Mucosa of stomach (tissue), 1 donor: Measurements from ENCODE around the gene CPSF7.
"Not testable (repeated sequence)": the region's sequence is repeated elsewhere in the genome, so short reads cannot be mapped to it uniquely, and the experiment has no call there.

Source experiments
- H3K27me3 ChIP-seq: one replicate; pipeline ENCODE4 v1.7.0; 2013; ENCODE audit warnings: mild to moderate bottlenecking, low read length; ENCODE audit not compliant: control insufficient read depth, insufficient read depth
- H3K36me3 ChIP-seq: one replicate; pipeline ENCODE4 v1.7.0; 2013; ENCODE audit warnings: low read length; ENCODE audit not compliant: control insufficient read depth, insufficient read depth
- H3K4me1 ChIP-seq: one replicate; pipeline ENCODE4 v1.7.0; 2013; ENCODE audit warnings: mild to moderate bottlenecking, low read length; ENCODE audit not compliant: control insufficient read depth, insufficient read depth
- H3K4me3 ChIP-seq: one replicate; pipeline ENCODE4 v1.7.0; 2013; ENCODE audit warnings: low read length
- H3K9ac ChIP-seq: one replicate; pipeline ENCODE4 v1.7.0; 2013; ENCODE audit warnings: mild to moderate bottlenecking, low read length, moderate library complexity
- H3K9me3 ChIP-seq: one replicate; pipeline ENCODE4 v1.7.0; 2013; ENCODE audit warnings: mild to moderate bottlenecking, low read length, moderate library complexity; ENCODE audit not compliant: control insufficient read depth
- donor health status: Pancreatic carcinoma.

Gene CPSF7

DNA sequence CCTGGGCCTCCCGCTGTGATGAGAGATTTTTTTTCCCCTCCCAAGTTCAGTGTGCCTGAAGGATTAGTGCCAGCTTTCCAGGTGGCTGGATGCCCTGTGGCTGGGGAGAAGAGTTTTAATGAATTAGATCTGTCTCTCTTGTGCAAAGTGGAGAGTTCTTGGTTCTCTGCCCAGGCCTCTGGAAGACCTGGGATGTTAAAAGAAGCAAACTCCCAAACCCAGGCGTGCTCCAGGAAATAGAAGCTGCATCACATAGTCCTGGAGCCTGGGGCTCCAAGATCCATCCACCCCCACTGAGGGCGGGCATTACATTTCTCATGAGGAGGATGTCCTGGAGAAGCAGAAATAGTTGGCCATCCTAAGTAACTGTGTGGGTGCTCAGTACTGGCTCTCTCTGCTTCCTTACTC is 30.7 kb upstream of the CPSF7 start:
- Histone ChIP-seq H3K4me1 (no peaks in the 10 kb centered on the region), H3K4me3 (no peak overlapping the region), H3K36me3 (no peaks in the 10 kb centered on the region), H3K27me3 (no peaks in the 10 kb centered on the region), H3K9me3 (no peaks in the 10 kb centered on the region), H3K9ac (no peak overlapping the region)

DNA sequence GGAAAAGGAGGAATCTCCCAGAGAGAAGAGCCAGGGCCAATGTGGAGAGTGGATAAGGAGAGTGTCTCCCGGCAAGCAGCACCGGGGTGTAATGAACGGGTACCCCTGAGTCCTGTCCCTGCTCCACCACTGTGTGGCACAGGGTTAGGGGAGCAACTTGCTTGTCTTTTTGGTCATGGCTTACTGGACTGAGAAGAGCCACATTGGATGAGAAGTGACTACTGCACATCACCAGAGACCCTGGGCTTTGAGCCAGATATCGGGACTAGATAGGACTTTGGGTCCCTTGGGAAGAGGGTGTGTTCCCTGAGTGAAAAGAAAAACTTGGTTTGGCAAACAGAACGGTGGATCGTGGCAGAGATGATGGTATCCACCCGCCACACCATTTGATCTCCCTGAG is 24.7 kb upstream of the CPSF7 start:
- Histone ChIP-seq H3K36me3 (peaks cover 4% of the 10 kb centered on the region), H3K4me1 (no peaks in the 10 kb centered on the region), H3K9me3 (no peaks in the 10 kb centered on the region), H3K4me3 (no peak overlapping the region), H3K9ac (no peak overlapping the region), H3K27me3 (no peaks in the 10 kb centered on the region)

DNA sequence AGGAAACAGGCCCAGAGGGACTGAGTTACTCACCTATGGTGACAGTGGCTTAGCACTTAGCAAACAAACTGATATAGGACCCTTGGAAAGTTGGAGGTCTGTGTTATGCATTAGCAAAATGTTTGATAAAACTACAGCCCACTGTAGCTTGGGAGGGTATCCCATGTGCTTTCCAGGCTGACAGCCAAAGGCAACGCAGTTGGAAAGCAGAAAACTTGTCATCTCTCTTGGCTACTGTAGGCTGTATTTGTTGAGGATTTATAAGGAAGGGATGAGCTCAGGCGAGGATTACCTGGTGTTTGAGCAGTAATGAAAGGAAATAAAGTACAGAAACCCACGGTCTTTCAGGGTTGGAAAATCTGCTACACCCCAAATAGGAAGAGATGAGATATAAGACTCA is 23.9 kb upstream of the CPSF7 start:
- H3K4me3 ChIP-seq, result no peak overlapping the region
- peaks cover 4% of the 10 kb centered on the region for H3K36me3 ChIP-seq
- no peaks in the 10 kb centered on the region for H3K9me3 ChIP-seq
- no peaks in the 10 kb centered on the region for H3K4me1 ChIP-seq
- no peaks in the 10 kb centered on the region for H3K27me3 ChIP-seq
- no peak overlapping the region for H3K9ac ChIP-seq

GRCh38 chr11:61452825-61453224 is 23.1 kb upstream of the CPSF7 start:
- no peaks in the 10 kb centered on the region for H3K27me3 ChIP-seq
- no peak overlapping the region for H3K9ac ChIP-seq
- H3K36me3 ChIP-seq, result peaks cover 4% of the 10 kb centered on the region
- no peaks in the 10 kb centered on the region for H3K4me1 ChIP-seq
- no peaks in the 10 kb centered on the region for H3K9me3 ChIP-seq
- H3K4me3 ChIP-seq, result no peak overlapping the region

- Histone ChIP-seq H3K9me3 (no peaks in the 10 kb centered on the region), H3K4me1 (peaks cover 6% of the 10 kb centered on the region), H3K4me3 (no peak overlapping the region), H3K36me3 (peaks cover 7% of the 10 kb centered on the region), H3K9ac (no peak overlapping the region), H3K27me3 (no peaks in the 10 kb centered on the region)
These were observed 18.8 kb upstream of the CPSF7 start for GRCh38 chr11:61448552-61448927.

DNA sequence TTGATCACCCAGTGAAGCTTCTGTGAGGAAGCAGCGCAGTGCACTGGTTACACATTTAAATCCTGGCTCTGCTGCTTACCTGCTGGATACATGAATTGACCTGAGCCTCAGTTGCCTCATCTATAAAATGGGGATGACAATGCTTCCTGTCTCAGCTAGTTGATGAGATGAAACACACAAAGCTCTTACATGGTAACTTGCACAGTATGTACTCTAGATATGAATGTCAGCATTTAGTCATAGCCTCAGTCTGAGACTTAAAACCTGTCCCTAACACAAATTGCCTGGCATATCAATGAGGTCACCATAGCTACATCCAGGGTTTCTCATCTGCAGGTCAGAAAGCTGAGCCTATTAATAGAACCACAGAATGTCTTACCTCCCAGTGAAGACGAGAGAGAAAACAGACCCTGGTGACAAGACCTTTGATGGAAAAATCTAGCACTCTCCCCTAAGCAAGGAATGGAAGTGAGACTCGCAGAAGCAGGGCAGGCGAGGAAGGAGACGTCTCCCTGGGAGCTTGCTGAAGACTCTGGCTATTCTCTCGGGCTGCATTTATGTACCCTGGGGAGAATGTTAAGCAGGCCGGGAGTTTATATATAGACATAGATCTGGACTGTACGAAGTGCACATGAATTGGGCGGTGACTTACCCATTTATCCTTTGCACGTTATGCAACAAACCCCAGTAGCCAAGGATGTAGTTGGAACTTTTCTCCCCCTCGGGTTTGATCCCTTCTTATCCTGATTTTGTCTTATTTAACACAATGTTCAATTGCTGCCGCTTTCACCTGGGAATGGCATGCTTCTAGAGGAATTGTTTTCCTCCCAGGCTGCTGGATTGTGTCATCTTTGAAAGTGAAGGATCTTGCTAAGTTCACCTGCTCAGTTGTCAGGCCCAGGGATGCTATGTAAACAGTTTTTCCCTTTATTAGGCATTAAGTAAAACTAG is 18.1 kb upstream of the CPSF7 start:
- no peak overlapping the region for H3K9ac ChIP-seq
- peaks cover 7% of the 10 kb centered on the region for H3K36me3 ChIP-seq
- H3K9me3 ChIP-seq, result no peaks in the 10 kb centered on the region
- H3K4me3 ChIP-seq, result no peak overlapping the region
- peaks cover 6% of the 10 kb centered on the region for H3K4me1 ChIP-seq
- H3K27me3 ChIP-seq, result no peaks in the 10 kb centered on the region

GRCh38 chr11:61446211-61446651 is 16.5 kb upstream of the CPSF7 start:
- Histone ChIP-seq H3K27me3 (no peaks in the 10 kb centered on the region), H3K4me3 (no peak overlapping the region), H3K36me3 (peaks cover 7% of the 10 kb centered on the region), H3K9me3 (no peaks in the 10 kb centered on the region), H3K4me1 (peaks cover 6% of the 10 kb centered on the region), H3K9ac (no peak overlapping the region)

DNA sequence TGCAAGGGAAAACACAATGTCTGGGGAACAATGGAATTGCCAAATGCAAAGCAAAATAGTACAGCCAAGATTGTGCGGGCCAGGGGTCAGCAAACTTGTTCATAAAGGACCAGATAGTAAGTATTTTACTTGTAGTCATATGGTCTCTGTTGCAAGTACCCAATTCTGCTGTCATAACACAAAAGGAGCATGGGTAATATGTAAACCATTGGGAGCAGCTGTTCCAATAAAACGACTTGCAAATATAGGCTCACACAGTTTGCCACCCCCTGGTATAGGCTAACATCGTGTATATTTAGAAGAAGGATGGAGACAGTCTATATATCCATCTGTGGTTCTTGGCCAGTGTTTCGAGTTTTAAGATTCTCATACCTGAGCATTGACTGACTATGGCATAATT is 15.7 kb upstream of the CPSF7 start:
- H3K36me3 ChIP-seq, result peaks cover 7% of the 10 kb centered on the region
- H3K4me1 ChIP-seq, result peaks cover 6% of the 10 kb centered on the region
- no peaks in the 10 kb centered on the region for H3K9me3 ChIP-seq
- no peaks in the 10 kb centered on the region for H3K27me3 ChIP-seq
- no peak overlapping the region for H3K4me3 ChIP-seq
- H3K9ac ChIP-seq, result no peak overlapping the region

GRCh38 chr11:61442616-61443015 is 12.8 kb upstream of the CPSF7 start:
- Histone ChIP-seq H3K36me3 (peaks cover 16% of the 10 kb centered on the region), H3K4me3 (no peak overlapping the region), H3K4me1 (peaks cover 6% of the 10 kb centered on the region)

DNA sequence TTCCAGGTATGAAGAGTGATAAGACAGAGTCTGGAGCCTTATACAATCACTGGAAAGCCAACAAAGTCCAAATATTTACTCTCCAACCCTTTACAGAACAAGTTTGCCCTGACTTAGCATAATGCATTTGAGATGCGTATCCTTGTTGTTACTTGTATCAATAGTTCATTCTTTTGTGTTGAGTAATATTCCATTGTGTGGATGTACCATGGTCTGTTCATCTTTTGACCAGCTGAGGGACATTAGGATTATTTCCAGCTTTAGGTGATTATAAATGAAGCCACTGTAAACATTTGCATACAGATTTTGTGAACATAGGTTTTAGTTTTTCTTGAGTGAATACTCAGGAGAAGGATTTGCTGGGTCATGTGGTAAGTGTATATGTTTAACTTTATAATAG is 9.8 kb upstream of the CPSF7 start:
- no peaks in the 10 kb centered on the region for H3K9me3 ChIP-seq
- H3K9ac ChIP-seq, result no peak overlapping the region
- peaks cover 9% of the 10 kb centered on the region for H3K36me3 ChIP-seq
- H3K4me3 ChIP-seq, result no peak overlapping the region
- H3K27me3 ChIP-seq, result no peaks in the 10 kb centered on the region
- no peaks in the 10 kb centered on the region for H3K4me1 ChIP-seq

More at GRCh38 chr11:61442616-61443015, 12.8 kb upstream of the CPSF7 start:
- no peak overlapping the region for H3K9ac ChIP-seq
- H3K27me3 ChIP-seq, result no peaks in the 10 kb centered on the region
- H3K9me3 ChIP-seq, result no peaks in the 10 kb centered on the region

DNA sequence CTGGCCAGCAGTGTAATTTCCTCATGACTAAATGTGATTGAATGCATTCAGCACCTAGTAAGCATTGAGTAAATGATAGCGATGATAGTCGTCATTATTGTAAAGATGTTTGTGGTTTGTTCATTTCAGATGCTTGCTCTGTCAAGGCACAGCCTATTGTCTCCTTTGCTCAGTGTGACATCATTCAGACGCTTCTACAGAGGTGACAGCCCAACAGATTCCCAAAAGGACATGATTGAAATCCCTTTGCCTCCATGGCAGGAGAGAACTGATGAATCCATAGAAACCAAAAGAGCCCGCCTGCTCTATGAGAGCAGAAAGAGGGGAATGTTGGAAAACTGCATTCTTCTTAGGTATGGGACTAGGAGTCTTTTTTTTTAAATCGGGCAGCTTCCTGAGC is 7.7 kb upstream of the CPSF7 start:
- Histone ChIP-seq H3K9me3 (no peaks in the 10 kb centered on the region), H3K4me3 (no peak overlapping the region), H3K9ac (no peak overlapping the region), H3K4me1 (no peaks in the 10 kb centered on the region), H3K36me3 (peaks cover 9% of the 10 kb centered on the region), H3K27me3 (no peaks in the 10 kb centered on the region)

GRCh38 chr11:61430839-61431238 is 1.1 kb upstream of the CPSF7 start:
- peak overlapping the region; percentile 98 for H3K9ac ChIP-seq
- not testable (repeated sequence) for H3K4me3 ChIP-seq, H3K9me3 ChIP-seq, H3K27me3 ChIP-seq, H3K36me3 ChIP-seq, H3K4me1 ChIP-seq
